Neural crest cell (in vitro differentiated cells): ENCODE measurements around the gene GCNA. TPM values are rescaled to one million over a fixed set of nuclear protein-coding genes. Genes with fewer than 3 reads are reported as not detected.
"Not testable (repeated sequence)": the region's sequence is repeated elsewhere in the genome, so short reads cannot be mapped to it uniquely, and the experiment has no call there.

Source experiments
- DNase-seq: peaks from one replicate; pipeline ENCODE4 v3.0.0; 2021; ENCODE audit warnings: low read depth, mixed read lengths, low spot score
- H3K27ac Mint-ChIP-seq: one replicate; pipeline ENCODE4 v1.8.0; 2021; ENCODE audit warnings: mild to moderate bottlenecking, mixed read lengths; ENCODE audit not compliant: unreplicated experiment
- H3K27me3 Mint-ChIP-seq: 2 replicates; pipeline ENCODE4 v1.8.0; 2021; ENCODE audit warnings: low read depth, mild to moderate bottlenecking, mixed read lengths
- H3K36me3 Mint-ChIP-seq: 2 replicates; pipeline ENCODE4 v1.8.0; 2021; ENCODE audit warnings: low read depth, mild to moderate bottlenecking, mixed read lengths
- H3K4me1 Mint-ChIP-seq: 2 replicates; pipeline ENCODE4 v1.8.0; 2021; ENCODE audit warnings: mixed read lengths
- H3K4me3 Mint-ChIP-seq: one replicate; pipeline ENCODE4 v1.8.0; 2021; ENCODE audit warnings: mild to moderate bottlenecking, mixed read lengths
- H3K9me3 Mint-ChIP-seq: 2 replicates; pipeline ENCODE4 v1.8.0; 2021; ENCODE audit warnings: mixed read lengths
- total RNA-seq: library from RNA; stranded (reverse); gene quantifications from 2 replicates; pipeline ENCODE4 v1.2.1, GENCODE V29; 2021
- TF ChIP-seq, protein P1 (sequence below): fragments of 200-600 bp; sonication (generic); conservative IDR thresholded peaks from 2 replicates; pipeline ENCODE4 v1.5.0; 2021; ENCODE audit warnings: antibody characterized with exemption, mild to moderate bottlenecking

GCNA gene
- total RNA-seq, 1 donor from 2014 or later, result 2.0 TPM

DNA sequence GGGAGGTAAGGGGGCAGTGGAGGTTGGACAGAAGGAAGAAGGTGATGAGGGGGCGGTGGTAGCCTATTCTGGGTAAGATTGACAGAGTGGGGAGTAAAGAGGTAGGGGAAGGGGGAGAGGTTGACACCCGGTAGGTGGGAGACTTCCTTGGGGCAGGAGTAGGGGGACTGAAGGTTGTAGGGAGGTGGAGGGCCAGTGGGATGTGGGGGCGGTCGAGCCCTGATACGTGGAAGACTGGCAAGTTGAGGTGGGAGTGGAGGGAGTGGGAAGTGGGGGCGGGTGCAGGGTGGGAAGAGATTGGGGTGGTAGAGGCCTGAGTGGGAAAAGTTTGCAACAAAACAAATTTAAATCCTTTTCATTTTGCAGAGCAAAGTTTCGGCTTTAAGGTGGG lies 1.7 kb downstream of the GCNA start:
- Mint-ChIP-seq H3K27ac (no peak overlapping the region), H3K9me3 (peaks cover 5% of the 10 kb centered on the region), H3K36me3 (peaks cover 23% of the 10 kb centered on the region), H3K4me1 (no peaks in the 10 kb centered on the region), H3K4me3 (no peak overlapping the region), H3K27me3 (no peaks in the 10 kb centered on the region)
- TF ChIP-seq, protein P1, sequence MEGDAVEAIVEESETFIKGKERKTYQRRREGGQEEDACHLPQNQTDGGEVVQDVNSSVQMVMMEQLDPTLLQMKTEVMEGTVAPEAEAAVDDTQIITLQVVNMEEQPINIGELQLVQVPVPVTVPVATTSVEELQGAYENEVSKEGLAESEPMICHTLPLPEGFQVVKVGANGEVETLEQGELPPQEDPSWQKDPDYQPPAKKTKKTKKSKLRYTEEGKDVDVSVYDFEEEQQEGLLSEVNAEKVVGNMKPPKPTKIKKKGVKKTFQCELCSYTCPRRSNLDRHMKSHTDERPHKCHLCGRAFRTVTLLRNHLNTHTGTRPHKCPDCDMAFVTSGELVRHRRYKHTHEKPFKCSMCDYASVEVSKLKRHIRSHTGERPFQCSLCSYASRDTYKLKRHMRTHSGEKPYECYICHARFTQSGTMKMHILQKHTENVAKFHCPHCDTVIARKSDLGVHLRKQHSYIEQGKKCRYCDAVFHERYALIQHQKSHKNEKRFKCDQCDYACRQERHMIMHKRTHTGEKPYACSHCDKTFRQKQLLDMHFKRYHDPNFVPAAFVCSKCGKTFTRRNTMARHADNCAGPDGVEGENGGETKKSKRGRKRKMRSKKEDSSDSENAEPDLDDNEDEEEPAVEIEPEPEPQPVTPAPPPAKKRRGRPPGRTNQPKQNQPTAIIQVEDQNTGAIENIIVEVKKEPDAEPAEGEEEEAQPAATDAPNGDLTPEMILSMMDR, result no peak
- no peak for DNase-seq

DNA sequence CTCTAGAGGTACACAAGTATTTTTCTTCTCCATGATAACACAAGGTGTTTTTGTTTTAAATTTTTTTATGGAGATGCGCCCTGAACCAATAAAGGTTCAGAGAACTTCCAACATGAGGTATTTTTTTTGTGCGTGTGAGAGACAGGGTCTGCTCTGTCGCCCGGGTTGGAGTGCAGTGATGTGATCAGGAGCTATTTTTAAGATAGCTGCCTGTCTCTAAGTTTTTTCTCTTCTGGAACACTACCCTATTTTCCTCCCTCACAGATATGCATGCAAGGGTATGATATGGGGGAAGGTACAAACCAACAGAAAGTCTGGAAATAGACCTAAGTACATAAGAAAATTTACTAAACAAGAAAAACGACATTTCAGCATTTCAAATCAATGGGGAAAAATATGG lies 3.0 kb downstream of the GCNA start:
- no peak overlapping the region for H3K4me3 Mint-ChIP-seq

DNA sequence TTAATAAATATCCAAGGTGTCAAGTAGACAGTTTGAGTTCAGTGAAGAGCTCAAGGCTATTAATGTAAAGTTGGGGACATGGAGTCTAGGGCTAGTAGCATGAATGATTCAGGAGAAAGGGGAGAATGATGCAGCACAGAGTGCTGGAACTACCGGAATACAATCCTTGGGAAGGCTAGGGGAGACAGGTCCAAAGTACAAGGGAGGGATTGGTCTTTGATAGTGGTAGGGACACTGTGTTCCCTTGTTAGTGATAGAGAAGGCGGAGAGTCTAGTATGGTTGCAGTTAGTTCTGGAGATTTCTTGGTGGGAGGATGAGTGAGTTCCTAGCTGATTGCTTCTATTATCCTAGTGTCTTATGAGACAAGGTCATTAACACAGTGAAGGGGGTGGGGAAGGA lies 8.7 kb downstream of the GCNA start:
- Mint-ChIP-seq H3K4me3 (no peak overlapping the region), H3K9me3 (peaks cover 7% of the 10 kb centered on the region), H3K36me3 (peaks cover 2% of the 10 kb centered on the region), H3K4me1 (peaks cover 5% of the 10 kb centered on the region), H3K27ac (no peak overlapping the region), H3K27me3 (no peaks in the 10 kb centered on the region)
- TF ChIP-seq, protein P1, result no peak
- no peak for DNase-seq

More for the DNA sequence above, 3.0 kb downstream of the GCNA start:
- Mint-ChIP-seq H3K27me3 (no peaks in the 10 kb centered on the region), H3K9me3 (peaks cover 7% of the 10 kb centered on the region), H3K4me1 (no peaks in the 10 kb centered on the region), H3K27ac (no peak overlapping the region), H3K36me3 (peaks cover 20% of the 10 kb centered on the region)
- TF ChIP-seq, protein P1, result no peak
- DNase-seq, result no peak

DNA sequence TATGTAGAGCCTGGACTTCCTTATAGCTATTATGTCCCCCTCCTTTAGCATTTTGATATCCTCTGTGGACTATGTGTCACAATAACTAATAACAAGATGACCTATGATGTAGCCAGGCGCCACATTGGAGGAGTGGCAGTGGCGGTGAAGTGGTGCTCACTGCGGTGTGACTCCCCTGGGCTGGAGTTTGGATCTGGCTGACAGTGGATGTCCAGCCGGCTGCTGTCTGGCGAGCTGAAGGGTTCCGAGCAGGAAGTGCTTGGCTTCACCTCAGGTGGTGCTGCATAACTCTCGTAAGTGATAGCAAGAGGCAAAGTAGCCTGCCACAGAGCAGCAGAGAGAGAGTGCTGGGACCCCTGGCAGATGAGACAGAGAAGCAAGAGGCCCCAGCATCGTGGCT lies 15.0 kb downstream of the GCNA start:
- H3K27me3 Mint-ChIP-seq, H3K27ac Mint-ChIP-seq, H3K4me1 Mint-ChIP-seq, H3K36me3 Mint-ChIP-seq, DNase-seq, H3K4me3 Mint-ChIP-seq, H3K9me3 Mint-ChIP-seq: not testable (repeated sequence)

DNA sequence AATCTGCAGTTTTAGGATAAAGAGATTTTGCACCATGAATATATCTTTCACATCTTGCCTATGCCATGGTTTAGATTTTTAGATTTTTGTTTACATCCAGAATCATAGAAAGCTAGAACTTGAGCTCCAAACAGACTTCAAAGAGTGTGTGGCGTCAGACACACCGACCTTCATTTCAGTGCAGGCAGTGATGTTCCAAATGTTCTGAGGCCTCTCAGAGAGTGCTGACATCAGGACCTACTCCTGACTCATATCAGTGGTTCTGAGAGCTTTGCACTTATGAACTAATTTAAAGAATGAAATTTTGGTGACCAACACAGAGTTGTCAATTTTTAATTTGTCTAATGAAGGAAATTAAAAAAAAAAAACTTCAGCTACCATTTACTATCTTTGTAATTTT lies 21.7 kb downstream of the GCNA start:
- DNase-seq, result no peak
- H3K36me3 Mint-ChIP-seq, result peaks cover 32% of the 10 kb centered on the region
- no peak overlapping the region for H3K4me3 Mint-ChIP-seq
- H3K27me3 Mint-ChIP-seq, result no peaks in the 10 kb centered on the region
- TF ChIP-seq, protein P1, result no peak
- no peaks in the 10 kb centered on the region for H3K4me1 Mint-ChIP-seq
- peaks cover 14% of the 10 kb centered on the region for H3K9me3 Mint-ChIP-seq
- no peak overlapping the region for H3K27ac Mint-ChIP-seq

DNA sequence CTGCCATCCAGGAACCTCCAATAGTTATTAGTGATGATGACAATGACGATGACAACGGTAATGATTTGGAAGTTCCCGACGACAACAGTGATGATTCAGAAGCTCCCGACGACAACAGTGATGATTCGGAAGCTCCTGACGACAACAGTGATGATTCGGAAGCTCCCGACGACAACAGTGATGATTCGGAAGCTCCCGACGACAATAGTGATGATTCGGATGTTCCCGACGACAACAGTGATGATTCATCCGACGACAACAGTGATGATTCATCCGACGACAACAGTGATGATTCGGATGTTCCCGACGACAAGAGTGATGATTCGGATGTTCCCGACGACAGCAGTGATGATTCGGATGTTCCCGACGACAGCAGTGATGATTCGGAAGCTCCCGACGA lies 25.4 kb downstream of the GCNA start:
- H3K4me3 Mint-ChIP-seq, result no peak overlapping the region
- no peak overlapping the region for H3K27ac Mint-ChIP-seq
- TF ChIP-seq, protein P1, result no peak
- DNase-seq, result no peak
- H3K4me1 Mint-ChIP-seq, result peaks cover 9% of the 10 kb centered on the region
- no peaks in the 10 kb centered on the region for H3K27me3 Mint-ChIP-seq
- H3K9me3 Mint-ChIP-seq, result peaks cover 14% of the 10 kb centered on the region
- H3K36me3 Mint-ChIP-seq, result peaks cover 39% of the 10 kb centered on the region
